CD4-positive, alpha-beta T cell treated with Interleukin-6 for 4 hours (primary cell): ENCODE data around the gene WDR46.

Source experiments
- DNase-seq: peaks from one replicate; pipeline ENCODE4 v3.0.0-alpha.2; 2020; ENCODE audit warnings: mixed read lengths

The WDR46 gene, protein sequence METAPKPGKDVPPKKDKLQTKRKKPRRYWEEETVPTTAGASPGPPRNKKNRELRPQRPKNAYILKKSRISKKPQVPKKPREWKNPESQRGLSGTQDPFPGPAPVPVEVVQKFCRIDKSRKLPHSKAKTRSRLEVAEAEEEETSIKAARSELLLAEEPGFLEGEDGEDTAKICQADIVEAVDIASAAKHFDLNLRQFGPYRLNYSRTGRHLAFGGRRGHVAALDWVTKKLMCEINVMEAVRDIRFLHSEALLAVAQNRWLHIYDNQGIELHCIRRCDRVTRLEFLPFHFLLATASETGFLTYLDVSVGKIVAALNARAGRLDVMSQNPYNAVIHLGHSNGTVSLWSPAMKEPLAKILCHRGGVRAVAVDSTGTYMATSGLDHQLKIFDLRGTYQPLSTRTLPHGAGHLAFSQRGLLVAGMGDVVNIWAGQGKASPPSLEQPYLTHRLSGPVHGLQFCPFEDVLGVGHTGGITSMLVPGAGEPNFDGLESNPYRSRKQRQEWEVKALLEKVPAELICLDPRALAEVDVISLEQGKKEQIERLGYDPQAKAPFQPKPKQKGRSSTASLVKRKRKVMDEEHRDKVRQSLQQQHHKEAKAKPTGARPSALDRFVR

DNA sequence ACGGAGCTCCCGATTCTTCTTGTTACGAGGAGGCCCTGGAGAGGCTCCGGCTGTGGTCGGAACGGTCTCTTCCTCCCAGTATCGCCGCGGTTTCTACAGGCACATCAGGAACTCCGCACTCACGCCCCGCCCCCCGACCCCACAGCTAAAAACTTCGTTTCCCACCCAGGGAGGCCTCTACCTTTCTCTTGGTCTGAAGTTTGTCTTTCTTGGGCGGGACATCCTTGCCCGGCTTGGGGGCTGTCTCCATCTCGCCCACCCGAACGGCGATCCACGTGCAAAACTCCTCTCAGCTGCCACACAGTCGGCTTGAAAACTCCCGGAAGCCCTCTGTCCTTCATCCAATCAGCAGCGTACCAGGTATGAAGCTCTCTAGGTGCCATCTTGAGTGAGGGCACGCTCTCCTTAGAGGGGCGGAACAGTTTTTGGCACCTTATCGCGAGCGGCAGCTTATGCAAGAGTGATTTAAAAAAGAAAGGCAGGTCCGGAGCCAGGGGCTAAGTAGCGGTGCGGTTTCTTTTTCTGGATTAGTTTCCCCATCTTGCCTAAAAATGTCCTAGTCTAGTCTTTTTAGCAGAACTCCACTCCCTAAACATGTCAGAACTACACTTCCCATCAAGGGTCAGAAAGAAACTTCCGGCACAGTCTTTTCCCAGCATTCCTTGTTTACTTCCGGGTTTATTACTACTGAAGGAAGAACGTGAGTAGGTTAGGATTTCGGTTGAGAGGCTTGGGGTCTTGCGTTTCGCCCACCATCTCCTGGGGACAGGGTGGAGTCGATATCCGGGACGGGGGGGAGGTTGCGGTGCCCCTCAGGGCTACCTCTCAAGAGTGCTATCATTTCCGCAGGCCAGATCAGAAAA, at the start of gene WDR46, which contains the start of gene PFDN6:
TSS of gene WDR46 (minus strand) at position 319 of the 863 bp plus-strand sequence. CDS start at position 250, 69 bp downstream.
TSS of gene PFDN6 (plus strand) at position 681 of the 863 bp plus-strand sequence. CDS start 256 bp downstream, outside the sequence.
- peak; percentile 79 for DNase-seq

DNA sequence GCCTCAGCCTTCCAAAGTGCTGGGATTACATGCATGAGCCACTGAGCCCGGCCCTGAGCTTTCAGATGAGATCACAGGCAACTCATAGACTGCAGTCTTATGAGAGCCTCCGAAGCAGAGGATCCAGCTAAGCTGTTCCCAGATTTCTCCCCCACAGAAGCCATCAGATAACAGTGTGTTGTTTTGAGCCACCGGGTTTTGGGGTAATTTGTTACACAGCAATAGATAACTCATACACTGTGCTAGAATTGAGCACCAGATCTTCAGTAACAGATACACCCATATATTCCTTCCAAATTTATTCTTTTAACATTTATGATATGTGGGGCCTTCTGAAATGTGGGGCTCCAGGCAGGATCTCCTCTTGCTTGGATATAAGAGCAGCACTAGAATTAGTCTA, 47.5 kb upstream of the WDR46 start:
- no peak for DNase-seq

DNA sequence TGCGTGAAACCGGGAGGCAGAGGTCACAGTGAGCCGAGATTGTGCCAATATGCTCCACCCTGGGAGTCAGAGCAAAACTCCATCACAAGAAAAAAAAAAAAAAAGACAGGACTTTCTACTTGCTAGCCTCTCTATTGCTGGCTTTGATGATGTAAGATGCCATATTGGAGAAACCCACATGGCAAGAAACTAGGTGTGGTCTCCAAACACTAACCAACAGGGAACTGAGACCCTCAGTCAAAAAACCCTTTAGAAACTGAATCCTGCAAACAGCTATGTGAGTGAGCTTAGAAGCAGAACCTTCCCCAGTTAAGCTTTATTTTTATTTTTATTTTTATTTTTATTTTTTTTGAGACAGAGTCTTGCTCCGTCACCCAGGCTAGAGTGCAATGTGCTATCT, 46.9 kb upstream of the WDR46 start:
- no peak for DNase-seq

DNA sequence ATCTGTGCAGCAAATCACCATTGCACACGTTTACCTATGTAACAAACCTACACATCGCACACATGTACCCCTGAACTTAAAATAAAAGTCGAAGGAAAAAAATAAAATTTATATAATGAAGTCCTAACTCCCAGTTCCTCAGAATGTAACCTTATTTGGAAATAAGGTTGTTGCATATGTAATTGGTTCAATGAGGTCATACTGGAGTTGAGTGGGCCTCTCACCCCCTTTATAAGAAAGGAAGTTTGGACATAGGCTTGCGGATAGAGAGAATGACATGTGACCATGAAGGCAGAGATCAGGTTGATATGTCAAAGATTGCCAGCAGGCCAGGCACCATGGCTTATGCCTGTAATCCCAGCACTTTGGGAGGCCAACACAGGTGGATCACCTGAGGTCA, 44.6 kb upstream of the WDR46 start:
- no peak for DNase-seq

DNA sequence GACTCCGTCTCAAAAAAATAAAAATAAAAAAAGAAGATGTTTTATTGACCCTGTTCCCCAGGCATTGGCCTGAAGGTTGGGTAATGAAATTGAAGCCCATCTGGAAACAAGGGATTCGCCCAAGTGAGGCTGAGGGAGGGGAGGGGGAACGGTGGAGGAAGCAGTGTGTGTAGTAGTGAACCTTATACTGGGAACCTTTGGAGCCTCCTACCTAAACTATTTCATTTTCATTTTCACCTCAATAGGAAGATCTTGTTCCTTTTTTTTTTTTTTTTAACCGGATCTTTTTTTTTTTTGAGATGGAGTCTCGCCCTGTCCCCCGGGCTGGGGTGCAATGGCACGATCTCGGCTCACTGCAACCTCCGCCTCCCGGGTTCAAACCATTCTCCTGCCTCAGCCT, 41.7 kb upstream of the WDR46 start:
- no peak for DNase-seq

DNA sequence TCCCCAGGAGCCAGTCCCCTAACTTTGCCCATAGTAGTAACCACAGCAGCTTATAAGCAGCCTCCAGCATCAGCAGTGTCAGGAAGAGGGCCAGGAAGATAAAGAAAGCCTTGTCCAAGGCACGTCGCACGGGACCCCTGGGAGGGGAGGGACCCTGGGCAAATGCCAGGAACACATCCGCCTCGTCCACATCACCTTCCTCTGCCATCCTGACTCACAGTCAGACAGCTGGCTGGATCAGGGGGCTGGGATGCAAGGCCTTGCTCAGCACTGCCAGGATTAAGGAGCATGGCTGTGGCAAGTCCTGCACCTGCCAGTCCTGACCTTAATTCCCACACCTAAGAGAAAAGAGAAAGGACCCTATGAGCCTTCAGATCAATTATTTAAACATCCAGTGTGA, 40.0 kb upstream of the WDR46 start:
- no peak for DNase-seq

DNA sequence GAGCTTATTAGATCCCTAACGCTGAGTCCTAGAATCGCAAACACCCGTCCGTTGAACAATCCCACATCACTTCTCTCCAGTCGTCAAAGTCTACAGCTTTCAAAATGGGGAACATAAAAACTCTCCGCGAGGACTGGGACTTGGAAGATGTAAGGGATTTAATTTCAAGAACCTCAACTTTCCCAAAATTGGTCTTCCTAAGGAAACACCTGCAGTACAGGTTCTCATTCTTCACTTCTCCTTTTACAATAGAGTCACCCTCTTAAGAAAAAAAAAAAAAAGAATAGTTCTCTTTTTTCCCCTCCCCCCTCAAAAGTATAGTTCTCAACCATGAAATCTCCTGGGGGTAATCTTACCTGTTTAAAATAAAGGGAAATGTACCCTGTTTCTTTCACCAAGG, 35.1 kb upstream of the WDR46 start:
- DNase-seq: no peak

DNA sequence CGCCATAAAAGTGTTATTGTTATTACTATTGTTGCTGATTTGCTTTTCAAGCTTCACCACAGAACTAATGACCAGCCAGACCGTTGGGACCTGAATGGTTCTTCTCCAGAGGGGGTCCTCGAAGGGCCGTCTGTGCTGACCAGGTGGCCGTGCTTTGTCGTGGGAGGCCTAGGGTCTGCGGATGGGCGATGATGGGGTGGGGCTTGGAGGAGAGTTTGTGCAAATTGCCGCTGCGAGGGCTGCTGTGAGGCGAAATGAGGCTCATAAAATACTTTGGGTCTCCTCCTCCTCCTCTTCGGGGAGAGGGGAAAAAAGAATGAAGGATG, 34.5 kb upstream of the WDR46 start:
- DNase-seq: no peak

DNA sequence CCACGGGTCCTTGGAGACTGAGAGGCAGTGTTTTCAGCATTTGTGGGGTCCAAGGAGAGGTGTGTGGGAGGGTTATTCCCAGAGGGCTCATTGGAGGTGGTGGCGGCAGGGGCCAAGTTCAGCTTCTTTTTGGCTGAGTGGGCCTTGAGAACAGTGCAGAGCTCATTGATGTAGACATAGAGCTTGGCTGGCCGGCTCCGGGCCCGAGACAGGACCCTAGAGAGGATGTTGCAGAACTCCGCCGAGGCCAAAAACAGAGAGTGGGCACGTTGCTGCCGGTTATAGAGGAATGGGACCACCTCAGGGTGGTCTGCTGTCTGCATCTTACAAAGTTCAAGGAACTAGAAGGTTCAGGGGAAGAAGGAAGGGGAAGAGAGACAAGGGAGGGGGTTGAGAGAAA, 32.2 kb upstream of the WDR46 start:
- DNase-seq: no peak

DNA sequence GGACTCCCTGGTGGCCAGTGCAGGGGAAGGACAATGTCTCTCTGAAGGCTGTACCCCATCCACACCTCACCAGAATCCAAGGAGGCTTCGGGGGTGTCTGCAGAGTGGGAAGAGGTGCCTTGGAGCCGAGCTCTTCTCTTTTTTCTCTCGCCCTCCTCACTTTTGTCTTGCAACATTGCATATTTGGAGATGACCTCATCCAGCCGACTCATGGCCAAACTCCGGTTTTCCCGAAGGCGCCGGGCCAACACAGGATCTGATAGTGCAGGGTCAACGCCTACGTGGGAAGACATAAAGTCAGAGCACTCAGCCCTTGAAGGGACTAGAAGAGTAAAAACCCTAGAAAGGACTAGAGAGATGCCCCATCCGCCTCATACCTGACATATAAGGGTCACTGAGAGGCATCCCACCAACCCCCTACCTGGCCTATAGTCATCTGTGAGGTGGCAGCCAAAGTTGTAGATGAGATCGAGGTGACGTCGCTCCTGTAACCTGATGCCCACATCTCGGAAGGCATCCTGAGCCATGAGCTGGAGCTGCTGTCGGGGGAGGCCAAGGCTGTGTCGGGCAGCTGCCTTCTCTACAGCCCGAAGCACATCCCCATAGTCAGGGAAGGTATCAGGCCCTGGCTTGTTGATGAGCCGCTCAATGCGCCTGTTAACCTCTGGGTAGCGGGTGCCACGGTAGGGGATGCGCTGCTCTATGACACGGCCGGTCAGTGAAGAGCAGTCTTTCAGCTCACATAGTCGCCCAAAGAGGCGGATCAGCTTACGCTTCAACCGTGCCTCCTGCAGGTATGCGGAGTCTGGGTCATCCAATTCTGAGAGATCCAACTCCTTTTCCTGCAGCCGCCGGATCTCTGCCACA, 31.5 kb upstream of the WDR46 start:
- no peak for DNase-seq

DNA sequence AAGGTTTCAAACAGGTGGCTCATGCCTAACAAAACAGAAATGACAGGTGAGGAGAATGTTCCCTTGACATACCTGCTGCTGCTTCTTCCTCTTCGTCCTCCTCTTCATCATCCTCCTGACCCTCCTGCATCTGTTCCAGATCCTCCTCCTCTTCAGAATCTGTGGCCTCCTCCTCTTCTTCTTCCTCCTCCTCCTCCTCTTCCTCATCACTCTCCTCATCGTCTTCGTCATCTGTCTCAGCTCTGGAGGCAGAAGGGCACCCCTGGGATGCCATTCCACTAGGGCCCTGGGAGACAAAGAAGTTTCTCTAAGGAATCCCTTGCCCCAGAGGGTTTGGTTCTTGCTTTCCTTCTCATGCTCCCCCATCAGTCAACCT, 30.9 kb upstream of the WDR46 start:
- DNase-seq: no peak

DNA sequence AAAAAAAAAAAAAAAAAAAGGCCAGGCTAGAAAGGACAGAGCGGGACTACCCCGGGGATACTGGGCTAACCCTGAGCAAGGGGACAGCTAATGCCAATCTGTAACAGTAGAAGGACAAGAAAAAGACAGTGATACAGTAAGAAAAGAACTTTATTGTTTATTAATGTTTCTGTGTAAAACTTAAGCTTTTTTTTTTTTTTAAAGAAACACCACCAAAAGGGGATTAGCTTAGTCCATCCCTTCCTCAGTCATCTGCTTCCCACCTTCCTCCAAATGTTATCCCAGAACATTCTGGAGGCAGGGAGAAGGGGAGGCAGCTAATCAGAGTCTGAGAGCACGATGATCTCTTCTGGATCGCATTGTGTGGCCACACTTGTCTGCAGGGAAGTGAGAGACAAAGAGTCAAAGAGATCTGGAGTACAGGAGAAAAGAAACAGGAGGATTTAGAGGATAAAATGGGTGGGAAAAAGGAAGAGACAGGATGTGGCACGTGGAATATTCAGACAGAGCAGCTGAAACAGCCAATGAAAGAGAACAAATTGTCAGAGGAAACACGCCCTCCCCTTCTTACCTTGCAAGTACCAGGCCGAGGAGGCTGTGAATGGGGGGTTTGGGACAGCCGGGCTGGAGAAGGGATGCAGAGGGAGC, 29.5 kb upstream of the WDR46 start:
- DNase-seq: no peak

DNA sequence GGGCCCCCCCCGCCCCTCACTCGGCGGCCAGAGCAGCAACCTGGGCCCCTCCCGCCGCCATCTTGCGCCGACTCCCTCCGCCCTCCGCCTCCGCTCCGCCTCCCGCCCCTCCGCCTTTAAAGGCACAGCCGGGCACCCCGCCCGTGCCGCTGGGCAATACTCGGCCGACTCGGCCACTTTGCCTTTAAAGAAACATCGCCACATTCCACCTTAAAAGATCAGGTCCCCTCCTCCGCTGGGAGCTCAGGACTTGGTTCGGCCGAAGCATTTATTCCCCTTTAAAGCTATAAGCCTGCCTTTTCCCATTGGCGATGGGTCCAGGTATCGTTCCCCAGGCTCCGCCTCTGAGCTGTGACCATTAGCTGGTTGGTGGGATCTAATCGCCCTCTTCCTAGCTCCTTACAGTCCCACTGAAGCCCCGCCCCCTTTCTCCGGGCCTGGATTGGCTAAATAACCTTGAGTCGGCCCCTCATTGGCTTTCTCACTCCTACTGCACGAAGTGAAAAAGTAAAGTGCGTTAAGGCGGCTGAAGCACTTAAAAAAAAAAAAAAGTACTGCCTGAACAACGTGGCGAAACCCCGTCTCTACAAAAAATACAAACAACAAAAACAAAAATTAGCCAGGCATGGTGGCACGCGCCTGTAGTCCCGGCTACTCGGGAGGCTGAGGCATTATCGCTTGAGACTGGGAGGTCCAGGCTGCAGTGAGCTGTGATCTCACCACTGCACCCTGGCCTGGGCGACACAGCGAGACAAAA, 28.8 kb upstream of the WDR46 start, which contains the start of gene ZBTB22:
TSS of gene ZBTB22 (minus strand) at position 76 of the 757 bp plus-strand sequence. CDS start 828 bp downstream, outside the sequence.
- DNase-seq: peak; percentile 99

DNA sequence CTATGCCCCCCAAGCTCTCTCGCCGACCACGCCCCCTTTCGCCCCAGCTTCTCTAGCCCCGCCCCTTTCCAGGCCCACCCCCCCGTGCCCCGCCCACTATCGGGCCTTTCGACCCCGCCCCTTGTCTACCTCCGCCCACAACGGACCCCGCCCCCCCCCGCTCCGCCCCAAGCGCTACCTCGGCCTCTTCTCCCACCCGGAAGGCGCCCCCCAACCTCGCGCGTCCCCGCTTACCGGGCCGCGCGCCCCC, 28.3 kb upstream of the WDR46 start:
- no peak for DNase-seq

DNA sequence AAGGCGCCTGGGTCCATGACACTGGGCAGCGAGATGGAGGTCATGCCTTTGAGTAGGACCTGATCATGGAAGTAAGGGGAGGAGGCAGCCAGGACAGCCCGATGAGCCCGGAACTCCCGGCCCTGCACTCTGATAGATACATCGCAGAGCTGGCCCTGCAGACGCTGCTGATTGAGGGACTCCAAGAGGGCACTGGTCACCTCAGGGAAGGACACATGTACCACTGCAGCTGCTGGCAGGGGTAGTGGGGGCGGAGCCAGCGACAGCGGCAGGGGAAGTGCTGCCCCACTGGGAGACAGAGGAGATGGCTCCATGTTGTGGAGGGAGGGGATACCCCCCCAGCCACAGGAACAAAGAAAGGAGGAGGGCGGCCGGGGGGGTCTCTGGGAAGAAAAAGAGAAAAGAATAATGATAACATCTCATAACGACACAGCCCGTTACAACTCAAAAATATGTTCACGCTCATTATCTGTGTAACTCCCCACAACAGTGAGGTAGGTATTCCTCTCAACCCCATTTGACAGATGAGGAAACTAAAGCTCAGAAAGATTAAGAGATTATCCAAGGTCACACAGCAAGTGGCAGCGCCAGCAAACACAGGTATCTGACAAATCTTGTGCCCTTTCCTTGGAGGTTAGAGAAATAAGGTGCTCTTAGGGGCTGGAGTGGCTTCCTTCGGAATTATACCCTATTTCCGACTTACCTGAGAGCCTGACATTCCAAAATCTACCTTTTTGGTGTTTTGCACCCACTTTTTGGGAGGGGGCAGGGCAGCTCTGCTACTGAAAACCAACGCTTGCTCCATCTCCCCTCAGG, 27.8 kb upstream of the WDR46 start:
- no peak for DNase-seq

DNA sequence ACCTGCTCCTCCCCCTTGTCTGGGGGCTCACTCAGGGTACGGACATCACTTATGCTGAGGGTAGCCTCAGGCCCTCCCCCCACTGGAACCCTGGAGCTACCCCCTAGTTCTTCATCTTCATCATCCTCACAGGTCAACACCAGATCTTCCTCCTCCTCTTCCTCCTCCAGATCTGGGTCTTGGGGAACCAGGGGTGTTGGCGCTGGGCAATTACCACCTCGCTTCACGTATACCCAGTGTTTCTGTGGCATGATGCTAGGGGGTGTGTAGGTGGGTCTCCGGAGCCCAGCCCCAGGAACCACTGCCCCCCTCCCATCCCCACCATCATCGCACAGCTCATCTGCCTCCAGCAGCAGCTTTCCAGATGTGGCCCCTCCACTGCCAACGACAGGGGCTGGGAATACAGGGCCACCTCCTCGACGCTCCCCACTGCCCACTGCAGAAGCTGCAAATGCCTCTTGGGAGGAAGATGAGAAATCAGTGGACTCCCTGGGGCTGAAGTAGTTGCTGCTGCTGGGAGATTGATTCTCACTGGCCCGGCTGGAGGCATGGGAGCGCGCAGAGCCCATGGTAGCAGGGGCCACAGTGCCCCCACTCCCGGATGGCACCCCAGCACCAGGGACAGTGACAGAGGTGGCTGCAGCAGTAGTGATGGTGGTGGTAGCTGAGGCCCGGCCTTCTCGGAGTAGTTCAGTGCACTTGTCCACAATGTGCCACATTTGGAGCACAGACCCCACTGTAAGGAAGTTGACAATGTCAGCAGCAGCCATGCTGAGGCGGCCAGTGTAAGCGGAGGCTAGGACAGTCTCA, 27.0 kb upstream of the WDR46 start:
- no peak for DNase-seq

DNA sequence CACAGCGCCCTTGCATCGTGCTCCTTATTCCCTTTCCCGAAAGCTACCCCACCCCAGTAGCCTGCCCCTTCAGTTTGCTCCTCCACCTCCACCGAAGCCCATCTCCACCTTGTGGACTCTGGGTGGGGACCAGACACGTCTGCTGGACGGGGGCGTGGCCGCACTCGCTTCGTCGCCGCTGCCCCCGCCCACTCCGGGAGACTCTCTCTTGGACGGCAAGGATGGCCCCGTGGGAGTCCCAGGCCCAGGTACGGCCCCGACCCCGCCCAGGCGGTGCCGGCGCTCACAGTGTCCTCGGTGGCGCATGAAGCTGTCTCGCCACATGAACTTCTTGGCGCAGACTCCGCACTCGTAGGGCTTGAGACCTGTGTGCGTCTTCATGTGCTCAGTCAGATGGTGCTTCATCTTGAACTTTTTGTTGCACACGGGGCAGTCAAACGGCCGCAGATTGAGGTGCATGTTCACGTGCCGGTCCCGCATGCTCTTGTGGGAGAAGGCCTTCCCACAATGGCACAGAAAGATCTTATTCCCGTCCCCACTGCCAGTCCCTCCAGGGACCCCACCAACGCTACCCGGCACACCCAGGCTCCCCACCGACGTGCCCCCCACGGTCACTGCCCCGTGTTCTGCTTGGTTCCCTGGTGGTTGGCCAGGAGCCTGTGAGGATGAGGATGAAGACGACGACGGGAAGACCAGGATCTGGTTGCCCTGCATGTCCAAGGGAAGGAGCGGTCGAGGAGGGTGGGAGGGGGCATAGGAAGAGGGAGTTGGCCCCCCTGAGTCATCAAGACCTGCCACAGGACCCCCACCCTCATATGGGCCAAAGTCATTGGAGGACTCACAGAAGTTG, 26.1 kb upstream of the WDR46 start:
- DNase-seq: no peak

DNA sequence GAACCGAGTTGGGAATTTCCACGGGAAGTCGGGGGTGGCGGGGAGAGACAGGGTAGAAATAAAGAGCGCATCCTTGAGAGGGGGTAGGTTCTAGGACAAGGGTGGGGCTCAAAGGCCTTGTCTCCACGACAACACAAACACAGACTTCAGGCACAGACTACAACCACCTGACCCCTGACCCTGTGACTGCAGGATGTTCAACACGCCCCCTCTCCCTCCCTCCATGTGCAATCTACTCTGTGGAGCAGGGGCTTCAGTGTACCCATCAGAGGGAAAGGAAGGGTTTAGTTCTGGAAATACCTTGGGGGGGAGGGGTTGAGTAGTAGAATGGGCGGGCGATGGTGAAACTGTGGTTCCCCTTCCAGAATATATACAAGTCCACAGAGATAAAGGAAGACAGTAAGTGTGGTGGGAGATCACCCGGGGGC, 25.5 kb upstream of the WDR46 start:
- peak; percentile 64 for DNase-seq
